ENCODE data around the gene MEF2D. TPM values are rescaled to one million over a fixed set of nuclear protein-coding genes. Genes with fewer than 3 reads are reported as not detected.

MEF2D gene
- total RNA-seq, 2 experiments from 2014 or later, result 155 to 162 TPM

- no peak for ATAC-seq (ENCODE audit: poor library complexity)
- intact Hi-C loops (cut with DNase I, micrococcal nuclease), result no loop called here
- Mint-ChIP-seq H3K27ac (no peak overlapping the region), H3K36me3 (ENCODE audit: low read depth) (no peaks in the 10 kb centered on the region), H3K4me3 (peak overlapping the region; percentile 91), H3K27me3 (peaks cover 93% of the 10 kb centered on the region), H3K9me3 (no peaks in the 10 kb centered on the region), H3K4me1 (ENCODE audit: low read depth) (peaks cover 26% of the 10 kb centered on the region)
- no peak overlapping the region for H3K27ac ChIP-seq (ENCODE audit: low read depth in 1 of 2, low read length in 2 of 2)
- H3K4me1 ChIP-seq (ENCODE audit: insufficient read depth, low read length), result peaks cover 30% of the 10 kb centered on the region
- DNase-seq, result no peak
- no peaks in the 10 kb centered on the region for H3K36me3 ChIP-seq (ENCODE audit: insufficient read depth, low read length)
- POLR2A ChIA-PET, result interaction anchor here (1.2 to 2.0 kb wide), 3 partner anchors 11 to 17 kb away, joined by 3 to 5 read pairs (median 4); no protein-coding TSS in a partner anchor
- H3K27me3 ChIP-seq (ENCODE audit: control insufficient read depth in 1 of 2, insufficient read depth in 2 of 2, low read length in 2 of 2), result peaks cover 53 to 72% of the 10 kb centered on the region in 2 experiments
- H3K4me3 ChIP-seq (ENCODE audit: low read length), result no peak overlapping the region
- CTCF ChIA-PET, result interaction anchor here (1.3 to 3.3 kb wide), 3 partner anchors 27 to 35 kb away, joined by 4 to 13 read pairs (median 12); no protein-coding TSS in a partner anchor
- H3K9me3 ChIP-seq (ENCODE audit: control insufficient read depth in 1 of 2, insufficient read depth in 1 of 2, low read length in 2 of 2), result peaks cover 0 to 26% of the 10 kb centered on the region in 2 experiments
- TF ChIP-seq CTCF (IDR thresholded peaks at IDR 0.05), result no peak
Measured at GRCh38 chr1:156418416-156419070, 82.0 kb downstream of the MEF2D start.

GRCh38 chr1:156417401-156418020 is 83.1 kb downstream of the MEF2D start:
- Mint-ChIP-seq H3K4me3 (no peak overlapping the region), H3K9me3 (no peaks in the 10 kb centered on the region), H3K27ac (no peak overlapping the region), H3K36me3 (ENCODE audit: low read depth) (no peaks in the 10 kb centered on the region), H3K4me1 (ENCODE audit: low read depth) (peaks cover 26% of the 10 kb centered on the region), H3K27me3 (peaks cover 93% of the 10 kb centered on the region)
- POLR2A ChIA-PET, result no interaction called here
- ATAC-seq (ENCODE audit: poor library complexity), result no peak
- CTCF ChIA-PET, result interaction anchor here (3.3 kb wide), 1 partner anchor 32 kb away, joined by 13 read pairs; no protein-coding TSS in a partner anchor
- intact Hi-C loops (cut with DNase I, micrococcal nuclease), result no loop called here
- H3K9me3 ChIP-seq (ENCODE audit: control insufficient read depth in 1 of 2, insufficient read depth in 1 of 2, low read length in 2 of 2), result peaks cover 0 to 26% of the 10 kb centered on the region in 2 experiments
- no peak for TF ChIP-seq CTCF (IDR thresholded peaks at IDR 0.05)
- H3K4me3 ChIP-seq (ENCODE audit: low read length), result no peak overlapping the region
- H3K27ac ChIP-seq (ENCODE audit: low read depth in 1 of 2, low read length in 2 of 2), result no peak overlapping the region
- no peak for DNase-seq
- peaks cover 51 to 62% of the 10 kb centered on the region in 2 experiments for H3K27me3 ChIP-seq (ENCODE audit: control insufficient read depth in 1 of 2, insufficient read depth in 2 of 2, low read length in 2 of 2)
- H3K36me3 ChIP-seq (ENCODE audit: insufficient read depth, low read length), result no peaks in the 10 kb centered on the region
- H3K4me1 ChIP-seq (ENCODE audit: insufficient read depth, low read length), result peaks cover 30% of the 10 kb centered on the region

- ATAC-seq (ENCODE audit: poor library complexity) (no peak), DNase-seq (no peak)
- Histone ChIP-seq H3K36me3 (ENCODE audit: insufficient read depth, low read length) (no peaks in the 10 kb centered on the region), H3K27ac (ENCODE audit: low read depth in 1 of 2, low read length in 2 of 2) (no peak overlapping the region), H3K9me3 (ENCODE audit: control insufficient read depth in 1 of 2, insufficient read depth in 1 of 2, low read length in 2 of 2) (peaks cover 0 to 26% of the 10 kb centered on the region in 2 experiments), H3K27me3 (ENCODE audit: control insufficient read depth in 1 of 2, insufficient read depth in 2 of 2, low read length in 2 of 2) (peaks cover 45 to 57% of the 10 kb centered on the region in 2 experiments), H3K4me1 (ENCODE audit: insufficient read depth, low read length) (peaks cover 26% of the 10 kb centered on the region), H3K4me3 (ENCODE audit: low read length) (no peak overlapping the region)
- peaks cover 24% of the 10 kb centered on the region for H3K4me1 Mint-ChIP-seq (ENCODE audit: low read depth)
- ChIA-PET POLR2A (no interaction called here), CTCF (no interaction called here)
- H3K36me3 Mint-ChIP-seq (ENCODE audit: low read depth), result no peaks in the 10 kb centered on the region
- peaks cover 93% of the 10 kb centered on the region for H3K27me3 Mint-ChIP-seq
- H3K9me3 Mint-ChIP-seq, result no peaks in the 10 kb centered on the region
- TF ChIP-seq CTCF (IDR thresholded peaks at IDR 0.05), result no peak
- intact Hi-C loops (cut with DNase I, micrococcal nuclease), result no loop called here
- no peak overlapping the region for H3K4me3 Mint-ChIP-seq
- no peak overlapping the region for H3K27ac Mint-ChIP-seq
Measured at GRCh38 chr1:156416993-156417392, 83.6 kb downstream of the MEF2D start.

All from CD4-positive, alpha-beta T cell (primary cell).